Suprapubic skin (tissue), 4 donors: Measurements from ENCODE around the gene ITGA8. TPM values are rescaled to one million over a fixed set of nuclear protein-coding genes. Genes with fewer than 3 reads are reported as not detected.

Experiments
- DNase-seq, 2 donors: peaks; one replicate each; pipeline ENCODE4 v3.0.0-alpha.2; 2019; ENCODE audit warnings: low spot score in 2 of 2
- H3K27ac ChIP-seq: fragments of 200-600 bp; sonication (generic); one replicate; pipeline ENCODE4 v1.5.1; 2019
- H3K27me3 ChIP-seq: fragments of 200-600 bp; sonication (generic); one replicate; pipeline ENCODE4 v1.5.1; 2019
- H3K36me3 ChIP-seq: fragments of 200-600 bp; sonication (generic); one replicate; pipeline ENCODE4 v1.5.1; 2019
- H3K4me1 ChIP-seq: fragments of 200-600 bp; sonication (generic); one replicate; pipeline ENCODE4 v1.5.1; 2019
- H3K4me3 ChIP-seq: fragments of 200-600 bp; sonication (generic); one replicate; pipeline ENCODE4 v1.5.1; 2019; ENCODE audit warnings: mild to moderate bottlenecking
- H3K9me3 ChIP-seq: fragments of 200-600 bp; sonication (generic); one replicate; pipeline ENCODE4 v1.5.1; 2019
- EP300 ChIP-seq: sonication (generic); formaldehyde crosslinking; IDR thresholded peaks from one replicate; pipeline ENCODE4 v1.6.1; 2017; ENCODE audit warnings: antibody characterized with exemption
- POLR2A ChIP-seq, 2 donors: fragments of 450-650 bp; IDR thresholded peaks; one replicate each; pipeline ENCODE4 v1.6.1; 2017; ENCODE audit warnings: antibody characterized with exemption in 2 of 2, mild to moderate bottlenecking in 2 of 2, moderate library complexity in 2 of 2
- POLR2AphosphoS5 ChIP-seq, 3 donors: sonication (generic); formaldehyde crosslinking; IDR thresholded peaks; one replicate each; pipeline ENCODE4 v1.6.1; 2017; ENCODE audit warnings: antibody characterized with exemption in 3 of 3
- WGBS: methylation state at CpG from one replicate; pipeline ENCODE4 v1.1.5; 2018; 5-methylcytosine and 5-hydroxymethylcytosine counted together
- total RNA-seq, 4 donors: library from RNA; depleted of rRNA; stranded (reverse); fragments of >200 nt; gene quantifications; one replicate each; pipeline ENCODE4 v1.1.0, GENCODE V29; 2016
- TF ChIP-seq, protein P1 (sequence below), 2 donors: fragments of 200-600 bp in 1 of 2; fragments of 450-650 bp in 1 of 2; sonication (generic) in 1 of 2; IDR thresholded peaks; one replicate each; pipeline ENCODE4 v1.5.1; 2016 to 2019; ENCODE audit warnings: antibody characterized with exemption in 2 of 2, mild to moderate bottlenecking in 1 of 2, moderate library complexity in 1 of 2

The ITGA8 gene
- total RNA-seq, 4 donors from 2014 or later, result 1.9 to 4.7 (median 2.5) TPM

- no peak for DNase-seq
- Histone ChIP-seq H3K27me3 (no peaks in the 10 kb centered on the region), H3K27ac (no peak overlapping the region), H3K36me3 (no peaks in the 10 kb centered on the region), H3K4me1 (no peaks in the 10 kb centered on the region), H3K9me3 (no peaks in the 10 kb centered on the region), H3K4me3 (no peak overlapping the region)
- WGBS, result 78% methylated on average over 2 of the region's 2 CpGs
- TF ChIP-seq POLR2A (IDR thresholded peaks at IDR 0.05), result no peak
Observed at GRCh38 chr10:15704581-15704968, 15.1 kb downstream of the ITGA8 start.

GRCh38 chr10:15703944-15704580 lies 15.7 kb downstream of the ITGA8 start:
- Histone ChIP-seq H3K4me3 (no peak overlapping the region), H3K9me3 (no peaks in the 10 kb centered on the region), H3K27ac (no peak overlapping the region), H3K4me1 (no peaks in the 10 kb centered on the region), H3K27me3 (no peaks in the 10 kb centered on the region), H3K36me3 (no peaks in the 10 kb centered on the region)
- no peak for TF ChIP-seq POLR2A (IDR thresholded peaks at IDR 0.05)
- TF ChIP-seq POLR2AphosphoS5 (IDR thresholded peaks at IDR 0.05), result no peak
- TF ChIP-seq, protein P1, sequence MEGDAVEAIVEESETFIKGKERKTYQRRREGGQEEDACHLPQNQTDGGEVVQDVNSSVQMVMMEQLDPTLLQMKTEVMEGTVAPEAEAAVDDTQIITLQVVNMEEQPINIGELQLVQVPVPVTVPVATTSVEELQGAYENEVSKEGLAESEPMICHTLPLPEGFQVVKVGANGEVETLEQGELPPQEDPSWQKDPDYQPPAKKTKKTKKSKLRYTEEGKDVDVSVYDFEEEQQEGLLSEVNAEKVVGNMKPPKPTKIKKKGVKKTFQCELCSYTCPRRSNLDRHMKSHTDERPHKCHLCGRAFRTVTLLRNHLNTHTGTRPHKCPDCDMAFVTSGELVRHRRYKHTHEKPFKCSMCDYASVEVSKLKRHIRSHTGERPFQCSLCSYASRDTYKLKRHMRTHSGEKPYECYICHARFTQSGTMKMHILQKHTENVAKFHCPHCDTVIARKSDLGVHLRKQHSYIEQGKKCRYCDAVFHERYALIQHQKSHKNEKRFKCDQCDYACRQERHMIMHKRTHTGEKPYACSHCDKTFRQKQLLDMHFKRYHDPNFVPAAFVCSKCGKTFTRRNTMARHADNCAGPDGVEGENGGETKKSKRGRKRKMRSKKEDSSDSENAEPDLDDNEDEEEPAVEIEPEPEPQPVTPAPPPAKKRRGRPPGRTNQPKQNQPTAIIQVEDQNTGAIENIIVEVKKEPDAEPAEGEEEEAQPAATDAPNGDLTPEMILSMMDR (IDR thresholded peaks at IDR 0.05), result no peak
- no peak for TF ChIP-seq EP300
- no peak for DNase-seq
- WGBS, result 87% methylated on average over 4 of the region's 4 CpGs

- H3K36me3 ChIP-seq, result no peaks in the 10 kb centered on the region
- H3K4me1 ChIP-seq, result no peaks in the 10 kb centered on the region
- no peaks in the 10 kb centered on the region for H3K9me3 ChIP-seq
- DNase-seq, result no peak
- H3K4me3 ChIP-seq, result no peak overlapping the region
- 69% methylated on average over 4 of the region's 4 CpGs for WGBS
- no peaks in the 10 kb centered on the region for H3K27me3 ChIP-seq
- TF ChIP-seq, protein P1 (IDR thresholded peaks at IDR 0.05), result no peak
- TF ChIP-seq POLR2A (IDR thresholded peaks at IDR 0.05) (no peak), POLR2AphosphoS5 (IDR thresholded peaks at IDR 0.05) (no peak), EP300 (no peak)
- H3K27ac ChIP-seq, result no peak overlapping the region
Observed at GRCh38 chr10:15703151-15703880, 16.4 kb downstream of the ITGA8 start.

GRCh38 chr10:15700078-15700674 lies 19.5 kb downstream of the ITGA8 start:
- TF ChIP-seq POLR2AphosphoS5 (IDR thresholded peaks at IDR 0.05) (no peak), POLR2A (IDR thresholded peaks at IDR 0.05) (no peak), EP300 (no peak)
- TF ChIP-seq, protein P1 (IDR thresholded peaks at IDR 0.05), result no peak
- Histone ChIP-seq H3K4me3 (no peak overlapping the region), H3K4me1 (no peaks in the 10 kb centered on the region), H3K27me3 (no peaks in the 10 kb centered on the region), H3K36me3 (no peaks in the 10 kb centered on the region), H3K27ac (no peak overlapping the region), H3K9me3 (no peaks in the 10 kb centered on the region)
- WGBS, result 83% methylated on average over 4 of the region's 4 CpGs
- no peak for DNase-seq

DNA sequence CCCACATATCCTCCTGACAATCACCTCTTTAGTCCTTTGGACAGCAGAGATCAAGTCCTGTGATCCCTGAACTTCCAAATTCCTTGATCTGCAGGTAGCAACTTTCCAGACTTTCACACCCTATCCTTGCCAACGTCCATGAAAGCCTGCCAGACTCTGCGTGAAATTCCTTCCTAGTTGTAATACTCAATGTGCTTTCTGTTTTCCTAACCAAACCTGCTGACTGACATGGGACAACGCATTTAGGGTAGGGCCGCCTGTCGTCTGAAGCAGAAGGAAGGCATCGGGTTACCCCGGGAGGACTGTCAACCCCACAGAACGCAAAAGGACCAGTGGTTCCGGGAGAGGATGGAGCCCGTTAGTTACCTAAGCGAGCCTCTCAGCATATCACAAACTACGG lies 23.9 kb downstream of the ITGA8 start:
- Histone ChIP-seq H3K27ac (no peak overlapping the region), H3K4me3 (no peak overlapping the region), H3K36me3 (no peaks in the 10 kb centered on the region), H3K9me3 (no peaks in the 10 kb centered on the region), H3K27me3 (no peaks in the 10 kb centered on the region), H3K4me1 (no peaks in the 10 kb centered on the region)
- TF ChIP-seq EP300 (no peak), POLR2A (IDR thresholded peaks at IDR 0.05) (no peak)
- TF ChIP-seq, protein P1 (IDR thresholded peaks at IDR 0.05), result no peak
- DNase-seq, result no peak
- 60% methylated on average over 12 of the region's 12 CpGs for WGBS
